Activated T-cell treated with anti-CD3 and anti-CD28 coated beads, Interleukin-2, amount 50 U/mL, for 4 hours (primary cell): ENCODE measurements around the gene XRCC2. TPM values are rescaled to one million over a fixed set of nuclear protein-coding genes. Genes with fewer than 3 reads are reported as not detected.

Experiments used
- ATAC-seq, 2 donors: fragments of 200-7000 bp; cut with Tn5 transposase; one replicate each; pipeline ENCODE4 v1.10.0; 2021
- DNase-seq: peaks from one replicate; pipeline ENCODE4 v3.0.0-alpha.2; 2020
- H3K27me3 Mint-ChIP-seq: one replicate; pipeline ENCODE4 v1.8.0; 2021; ENCODE audit warnings: low read depth, mixed read lengths
- H3K36me3 Mint-ChIP-seq: one replicate; pipeline ENCODE4 v1.8.0; 2022; ENCODE audit warnings: mixed read lengths; ENCODE audit not compliant: insufficient read depth
- H3K4me1 Mint-ChIP-seq: one replicate; pipeline ENCODE4 v1.8.0; 2021; ENCODE audit warnings: low read depth, mixed read lengths
- H3K4me3 Mint-ChIP-seq: one replicate; pipeline ENCODE4 v1.8.0; 2021; ENCODE audit warnings: mild to moderate bottlenecking, moderate library complexity, mixed read lengths
- H3K9me3 Mint-ChIP-seq: one replicate; pipeline ENCODE4 v1.8.0; 2021; ENCODE audit warnings: mixed read lengths
- total RNA-seq, 3 donors: library from RNA; stranded (reverse); gene quantifications; one replicate each; pipeline ENCODE4 v1.2.1, GENCODE V29; 2021

The XRCC2 gene
- total RNA-seq, 3 donors from 2014 or later = 8.2 to 14.6 (median 11.4) TPM

DNA sequence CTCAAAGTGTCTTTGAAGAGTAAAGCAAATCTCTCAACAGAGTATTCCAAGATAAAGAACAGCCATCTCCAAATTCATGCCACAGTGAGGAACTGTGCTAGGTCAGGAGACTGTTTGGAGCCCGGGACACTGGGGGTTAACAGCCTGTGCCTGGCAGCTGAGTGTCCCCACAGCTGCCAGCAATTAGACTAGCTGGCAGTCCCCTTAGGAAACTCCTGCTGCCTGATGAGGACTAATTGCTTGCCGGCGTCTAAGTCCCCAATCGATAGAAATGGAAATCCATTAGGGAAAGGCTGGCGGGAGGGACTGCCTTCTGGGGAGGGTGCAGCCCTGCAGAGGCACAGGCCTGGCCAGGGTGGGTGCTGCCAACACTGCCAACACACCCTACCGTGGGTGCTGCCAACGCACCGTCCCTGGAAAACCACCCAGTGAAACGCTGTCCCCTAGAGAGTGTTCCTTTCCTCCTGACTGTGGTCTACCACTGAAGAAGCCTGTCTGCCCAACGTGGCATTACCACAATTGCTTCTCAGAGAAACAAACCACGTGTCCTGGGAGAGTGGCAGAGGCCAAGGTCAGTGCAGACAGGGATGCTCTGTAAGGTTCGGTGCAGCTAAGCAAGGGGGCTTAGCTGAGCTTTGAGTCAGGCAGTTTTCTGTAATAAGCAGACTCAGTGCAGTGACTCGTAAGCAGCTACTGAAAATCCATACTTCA is 60.8 kb downstream of the XRCC2 start:
- ATAC-seq (no peak), DNase-seq (no peak)
- Mint-ChIP-seq H3K4me3 (no peak overlapping the region), H3K36me3 (no peaks in the 10 kb centered on the region), H3K4me1 (no peaks in the 10 kb centered on the region), H3K9me3 (peaks cover 10% of the 10 kb centered on the region), H3K27me3 (no peaks in the 10 kb centered on the region)

DNA sequence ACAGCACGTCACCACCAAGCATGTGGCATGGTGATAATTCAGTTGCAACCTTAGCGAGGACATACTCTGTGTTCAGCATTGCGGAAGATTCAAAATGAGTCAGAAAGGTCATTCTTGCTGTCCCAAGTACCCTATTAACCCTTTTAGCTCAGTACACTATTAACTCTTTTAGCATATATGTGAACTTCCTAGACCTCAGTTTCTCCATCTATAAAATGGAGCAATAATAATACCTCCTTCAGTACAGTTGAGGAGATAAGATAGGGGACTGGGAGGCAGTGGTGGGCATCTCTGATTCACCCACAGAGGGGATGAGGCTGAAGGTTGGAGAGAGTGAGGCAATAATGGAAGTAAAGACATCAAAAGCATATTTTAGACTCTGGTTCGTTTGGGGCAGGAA is 67.3 kb downstream of the XRCC2 start:
- DNase-seq (no peak), ATAC-seq (no peak)
- Mint-ChIP-seq H3K9me3 (peaks cover 10% of the 10 kb centered on the region), H3K36me3 (no peaks in the 10 kb centered on the region), H3K4me1 (no peaks in the 10 kb centered on the region), H3K4me3 (no peak overlapping the region), H3K27me3 (no peaks in the 10 kb centered on the region)

DNA sequence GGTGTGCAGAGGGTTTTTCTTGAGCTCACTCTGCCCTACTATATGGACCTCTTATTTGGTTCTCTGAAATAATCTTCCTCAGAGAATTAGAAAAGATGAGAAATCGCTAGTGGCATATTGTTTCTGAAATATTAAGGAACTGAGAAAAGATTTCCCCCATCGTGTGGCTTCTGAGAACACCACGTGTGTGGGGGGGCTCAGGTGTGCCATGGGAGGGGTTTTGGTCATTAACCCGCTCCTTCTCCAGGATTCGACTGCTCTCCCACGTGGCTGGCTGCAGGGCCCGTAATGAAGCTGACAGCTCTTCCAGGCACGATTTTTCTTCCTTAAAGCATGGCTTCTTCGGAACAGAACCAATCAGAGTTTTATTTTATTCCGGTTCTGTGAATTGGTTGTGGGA is 67.7 kb downstream of the XRCC2 start:
- H3K9me3 Mint-ChIP-seq = peaks cover 10% of the 10 kb centered on the region
- H3K4me1 Mint-ChIP-seq = no peaks in the 10 kb centered on the region
- H3K4me3 Mint-ChIP-seq = no peak overlapping the region
- no peak for ATAC-seq
- no peaks in the 10 kb centered on the region for H3K27me3 Mint-ChIP-seq
- DNase-seq = no peak
- no peaks in the 10 kb centered on the region for H3K36me3 Mint-ChIP-seq

DNA sequence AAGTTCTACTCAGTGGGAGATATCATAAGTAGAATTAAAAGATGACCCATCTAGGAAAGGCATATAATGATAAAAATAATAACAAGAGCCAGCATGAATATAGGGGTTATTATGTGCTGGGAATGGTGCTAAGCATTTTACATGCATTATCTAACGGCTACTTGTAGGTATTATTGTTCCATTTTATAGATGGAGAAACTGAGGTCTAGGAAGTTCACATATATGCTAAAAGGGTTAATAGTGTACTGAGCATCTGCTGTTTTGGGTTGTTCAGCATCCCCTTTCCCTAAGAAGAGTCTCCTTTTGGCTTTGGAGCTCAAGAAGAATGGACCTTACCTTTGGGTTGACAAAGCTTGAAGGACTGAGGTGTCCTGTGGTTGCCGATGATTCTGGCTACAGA is 68.9 kb downstream of the XRCC2 start:
- H3K27me3 Mint-ChIP-seq = no peaks in the 10 kb centered on the region
- H3K4me3 Mint-ChIP-seq = no peak overlapping the region
- H3K36me3 Mint-ChIP-seq = no peaks in the 10 kb centered on the region
- no peaks in the 10 kb centered on the region for H3K9me3 Mint-ChIP-seq
- no peaks in the 10 kb centered on the region for H3K4me1 Mint-ChIP-seq
- ATAC-seq (no peak), DNase-seq (no peak)

DNA sequence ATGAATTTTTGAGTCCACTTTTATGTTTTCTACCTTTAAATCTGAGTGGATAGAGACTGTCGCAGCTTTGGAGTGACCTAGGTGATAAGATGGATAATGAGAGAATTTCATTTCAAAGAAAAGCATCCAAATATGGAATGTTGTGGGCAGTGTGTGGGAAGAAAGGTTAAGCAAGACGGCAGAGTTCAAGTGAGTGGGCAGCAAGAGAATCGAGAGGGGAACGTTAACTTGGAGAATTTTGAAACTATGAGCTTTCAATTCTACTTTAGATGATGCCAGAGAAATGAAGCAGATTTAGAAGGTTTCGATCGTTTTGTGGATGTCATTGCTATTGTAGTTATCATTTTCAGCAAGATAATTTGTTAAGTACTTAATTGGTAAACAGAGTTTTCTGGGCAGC is 73.0 kb downstream of the XRCC2 start:
- Mint-ChIP-seq H3K4me1 (no peaks in the 10 kb centered on the region), H3K36me3 (no peaks in the 10 kb centered on the region), H3K27me3 (peaks cover 2% of the 10 kb centered on the region), H3K4me3 (no peak overlapping the region), H3K9me3 (no peaks in the 10 kb centered on the region)
- ATAC-seq (no peak), DNase-seq (no peak)

DNA sequence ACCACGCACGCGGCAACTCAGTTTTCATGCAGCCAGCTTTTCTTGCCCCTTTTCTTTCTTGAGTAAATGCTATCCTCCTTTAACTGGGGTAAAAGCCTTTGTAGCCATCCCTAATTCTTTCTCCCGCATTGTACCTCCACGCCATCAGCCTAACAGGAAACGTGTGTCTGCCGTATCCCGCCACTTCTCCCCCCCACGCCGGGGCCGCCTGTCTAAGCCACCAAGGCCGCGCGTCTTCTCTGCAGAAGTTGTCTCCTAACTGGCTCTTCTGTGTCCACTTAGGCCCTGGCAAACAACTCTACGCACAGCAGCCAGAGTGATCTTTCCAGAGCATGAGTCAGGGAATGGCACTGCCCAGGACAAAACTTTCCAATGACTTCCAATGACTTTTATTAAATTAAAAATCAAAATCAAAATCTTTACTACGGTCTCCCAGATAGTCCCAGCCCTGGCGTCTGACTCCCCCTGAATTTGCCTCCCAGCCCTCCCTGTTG is 74.6 kb downstream of the XRCC2 start:
- no peaks in the 10 kb centered on the region for H3K36me3 Mint-ChIP-seq
- H3K4me1 Mint-ChIP-seq = no peaks in the 10 kb centered on the region
- no peaks in the 10 kb centered on the region for H3K9me3 Mint-ChIP-seq
- ATAC-seq = no peak
- no peak overlapping the region for H3K4me3 Mint-ChIP-seq
- no peak for DNase-seq
- peaks cover 7% of the 10 kb centered on the region for H3K27me3 Mint-ChIP-seq

DNA sequence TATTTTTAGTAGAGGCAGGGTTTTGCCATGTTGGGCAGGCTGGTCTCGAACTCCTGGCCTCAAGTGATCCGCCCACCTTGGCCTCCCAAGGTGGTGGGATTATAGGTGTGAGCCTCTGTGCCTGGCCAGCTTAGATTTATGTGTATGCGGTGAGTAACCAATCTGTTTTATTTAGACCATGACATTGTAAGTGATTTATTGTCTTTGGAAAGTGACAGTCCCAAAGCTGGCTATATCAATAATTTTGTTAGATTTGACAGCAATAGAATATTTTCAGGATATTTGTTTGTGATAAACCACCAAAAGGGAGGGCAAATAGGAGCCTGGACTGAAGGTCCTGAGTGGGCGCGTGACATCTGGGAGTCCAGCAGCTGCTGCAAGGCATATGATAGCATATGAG is 75.7 kb downstream of the XRCC2 start:
- DNase-seq (no peak), ATAC-seq (no peak)
- Mint-ChIP-seq H3K36me3 (no peaks in the 10 kb centered on the region), H3K9me3 (no peaks in the 10 kb centered on the region), H3K4me3 (no peak overlapping the region), H3K27me3 (peaks cover 7% of the 10 kb centered on the region), H3K4me1 (no peaks in the 10 kb centered on the region)

DNA sequence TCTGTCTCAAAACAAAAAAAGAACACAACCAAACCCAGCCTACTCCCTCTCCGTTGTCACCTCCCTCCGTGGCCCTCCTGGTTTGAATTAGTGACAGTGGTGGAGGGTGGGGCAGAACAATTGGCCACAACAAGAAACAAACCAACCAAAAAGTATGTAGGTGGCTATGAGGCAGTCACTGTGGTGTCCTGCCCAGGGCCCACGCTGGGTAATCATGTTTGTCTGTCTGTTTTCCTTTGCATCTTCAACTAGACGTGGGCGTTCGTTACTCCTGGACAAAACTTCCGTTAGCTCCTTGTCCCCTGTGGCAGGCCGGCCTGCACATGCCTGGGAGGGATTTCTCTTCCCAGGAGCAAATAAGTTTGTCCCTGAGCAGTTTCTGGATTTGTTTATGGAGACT is 78.4 kb downstream of the XRCC2 start:
- Mint-ChIP-seq H3K9me3 (no peaks in the 10 kb centered on the region), H3K27me3 (peaks cover 7% of the 10 kb centered on the region), H3K4me3 (no peak overlapping the region), H3K4me1 (no peaks in the 10 kb centered on the region), H3K36me3 (no peaks in the 10 kb centered on the region)
- DNase-seq (no peak), ATAC-seq (no peak)

DNA sequence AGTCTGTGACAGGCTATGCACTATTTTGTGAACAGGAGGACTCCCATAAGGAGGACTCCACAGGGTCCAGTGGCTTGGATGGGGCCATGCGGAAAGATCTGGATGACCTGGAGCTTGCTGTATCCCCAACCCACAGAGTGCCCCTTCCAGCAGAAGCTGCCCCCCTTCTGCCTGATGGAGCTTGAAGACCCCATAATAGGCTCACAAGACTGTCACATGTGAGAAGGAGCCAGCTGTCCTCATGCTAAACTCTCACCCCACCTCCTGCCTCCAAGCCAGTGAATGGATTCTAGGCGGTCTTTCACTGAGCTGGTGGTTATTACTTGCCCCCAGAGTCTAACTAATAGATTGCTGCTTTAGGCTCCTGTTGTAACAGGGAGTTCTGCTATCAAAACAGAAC is 79.1 kb downstream of the XRCC2 start:
- Mint-ChIP-seq H3K4me1 (no peaks in the 10 kb centered on the region), H3K9me3 (no peaks in the 10 kb centered on the region), H3K27me3 (peaks cover 7% of the 10 kb centered on the region), H3K36me3 (no peaks in the 10 kb centered on the region), H3K4me3 (no peak overlapping the region)
- no peak for DNase-seq
- ATAC-seq = no peak

Other genes with a start within 250 kb of the XRCC2 start
- gene KMT2C, start 240.1 kb downstream of the XRCC2 start, total RNA-seq = 10 to 100 TPM; 41.6 to 48.5 (median 41.6) TPM
- 10 to 100 TPM in 1 of 3 donors, 1 to 10 TPM in 2; 7.6 to 11.1 (median 8.7) TPM for gene ACTR3B, start 83.6 kb upstream of the XRCC2 start, total RNA-seq